ENCODE data around the gene P2RX1. TPM values are rescaled to one million over a fixed set of nuclear protein-coding genes. Genes with fewer than 3 reads are reported as not detected.

P2RX1 gene
- total RNA-seq (2014; rRNA removed; shearing (Covaris generic)), result 0.10 and 0.33 TPM in 2 replicates

DNA sequence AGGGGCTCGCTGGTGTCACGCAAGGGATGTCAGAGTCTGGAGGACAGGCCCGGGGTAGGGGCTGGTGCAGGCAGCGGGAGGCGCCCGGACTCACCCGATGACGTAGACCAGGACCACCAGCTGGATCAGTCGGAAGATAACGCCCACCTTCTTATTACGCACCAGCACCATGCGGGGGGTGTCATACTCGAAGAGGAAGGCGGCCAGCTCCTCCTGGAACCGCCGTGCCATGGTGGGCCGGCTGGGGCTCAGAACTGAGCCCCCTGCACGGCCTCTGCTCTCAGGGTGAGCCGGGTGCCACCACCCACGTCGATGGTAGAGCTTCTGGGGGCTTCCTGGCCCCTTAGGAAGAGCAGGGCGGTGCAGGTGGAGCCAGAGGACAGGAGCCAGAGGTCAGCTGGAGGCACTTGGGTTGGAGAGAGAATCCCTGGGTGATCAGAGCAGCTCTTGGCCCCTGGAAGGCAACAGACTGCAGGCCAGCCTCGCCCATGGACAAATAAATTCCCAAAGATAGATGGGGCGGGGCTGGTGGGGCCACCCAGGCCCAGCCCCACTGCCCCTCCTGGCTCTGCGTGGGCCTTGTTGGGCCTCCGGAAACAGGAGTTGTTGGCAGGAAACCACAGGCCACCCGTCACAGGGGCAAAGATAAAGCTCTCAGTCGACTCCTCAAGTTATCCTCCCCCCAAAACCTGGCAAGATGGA, at the start of gene P2RX1:
Gene P2RX1 (minus strand): TSS at position 471 of the 702 bp plus-strand sequence. CDS start 240 bp downstream, at position 231.
- Histone ChIP-seq H3K36me3 (replicated peaks; ENCODE audit: control insufficient read depth, insufficient read depth, low read length) (no peaks in the 10 kb centered on the region), H3K4me3 (ENCODE audit: insufficient read depth, low read depth, low read length) (no peak within 1 kb of the TSS), H3K27me3 (ENCODE audit: control insufficient read depth, insufficient read depth, low read length) (no peaks in the 10 kb centered on the region)
- DNase-seq, result peak; percentile 48

DNA sequence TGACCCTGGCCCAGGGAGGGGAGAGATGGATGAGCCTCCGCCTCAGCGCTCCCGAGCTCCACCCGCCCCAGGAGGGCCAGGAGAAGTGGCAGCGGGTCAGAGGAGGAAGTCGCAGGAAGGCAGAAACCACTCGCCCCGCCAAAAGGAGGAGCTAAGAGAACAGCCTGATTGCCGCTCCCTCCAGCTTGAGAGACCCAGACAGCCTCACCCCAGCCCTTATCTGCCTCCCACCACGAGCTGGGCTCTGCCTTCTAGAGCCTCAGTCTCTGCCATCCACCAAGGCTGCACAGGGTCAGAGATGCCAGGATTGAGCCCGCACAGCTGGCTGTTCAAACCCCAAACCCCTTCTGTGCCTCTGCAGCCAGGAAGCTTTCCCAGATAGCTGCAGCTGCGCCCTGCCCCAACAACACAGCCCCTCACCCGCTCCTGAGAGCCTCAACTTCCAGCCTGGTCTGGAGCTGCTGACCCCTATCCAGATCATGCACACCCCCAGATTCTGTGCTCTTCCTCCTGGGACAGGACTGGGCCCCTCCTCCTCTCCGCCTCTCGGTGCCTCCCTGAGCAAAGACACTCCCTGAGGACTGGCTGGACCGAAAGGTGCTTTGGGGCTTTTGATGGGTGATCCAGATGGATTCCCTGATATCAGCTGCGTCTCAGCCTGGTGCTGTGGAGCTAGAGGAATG, 49.0 kb upstream of the P2RX1 start:
- peaks cover 26% of the 10 kb centered on the region for H3K27me3 ChIP-seq (ENCODE audit: control insufficient read depth, insufficient read depth, low read length)
- H3K4me3 ChIP-seq (ENCODE audit: insufficient read depth, low read depth, low read length), result peak overlapping the region; percentile 57
- DNase-seq, result peak; percentile 92
- H3K36me3 ChIP-seq (replicated peaks; ENCODE audit: control insufficient read depth, insufficient read depth, low read length), result no peaks in the 10 kb centered on the region

DNA sequence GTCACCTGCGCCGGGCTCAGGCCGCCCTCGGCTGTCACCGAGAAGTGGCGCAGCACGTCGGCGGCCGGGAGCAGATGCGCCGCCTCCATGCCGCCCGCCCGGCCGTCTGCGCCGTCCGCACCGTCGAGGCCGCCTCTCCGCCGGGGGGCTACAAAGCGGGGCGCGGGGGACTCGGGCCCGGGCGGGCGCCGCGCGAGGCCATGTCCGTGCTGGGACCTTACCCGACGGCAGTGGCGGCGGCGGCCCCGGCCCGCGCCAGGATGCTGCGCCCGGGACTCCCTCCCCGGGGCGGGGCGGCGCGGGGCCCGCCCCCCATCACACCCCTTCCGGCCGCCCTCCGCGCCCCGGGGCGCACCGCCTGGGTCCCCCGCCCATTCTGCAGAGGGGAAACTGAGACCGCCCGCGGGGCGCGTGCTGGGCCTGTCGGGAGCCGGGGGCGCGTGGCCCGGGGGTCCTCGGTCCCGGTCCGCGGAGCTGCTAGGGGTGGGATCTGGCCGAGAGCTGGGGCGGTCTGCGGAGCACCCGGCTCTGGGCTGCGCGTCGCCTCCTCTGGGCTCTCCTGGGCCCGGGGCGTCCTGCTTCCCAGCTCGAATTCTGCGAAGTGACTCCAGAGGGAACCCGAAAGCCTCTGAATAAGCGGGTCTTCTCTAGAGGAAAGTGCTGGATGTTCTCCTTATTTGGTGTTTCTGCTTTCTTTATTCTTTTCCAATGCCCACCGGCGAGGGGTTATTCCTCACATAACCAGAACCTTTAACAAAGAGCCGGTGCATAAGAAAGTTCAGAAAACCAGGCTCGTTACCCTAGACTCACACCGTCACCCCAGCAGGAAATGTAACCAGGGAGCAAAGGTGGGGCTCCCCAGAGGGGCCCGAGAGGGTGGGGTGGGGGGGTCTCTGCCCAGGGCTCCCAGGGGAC, 48.2 kb upstream of the P2RX1 start, which contains the start of gene ATP2A3:
Gene ATP2A3 (minus strand): TSS at position 235 of the 915 bp plus-strand sequence. CDS start 146 bp downstream, at position 89.
- peak within 1 kb of the TSS; percentile 57 for H3K4me3 ChIP-seq (ENCODE audit: insufficient read depth, low read depth, low read length)
- DNase-seq, result peak; percentile 89
- no peaks in the 10 kb centered on the region for H3K36me3 ChIP-seq (replicated peaks; ENCODE audit: control insufficient read depth, insufficient read depth, low read length)
- peaks cover 26% of the 10 kb centered on the region for H3K27me3 ChIP-seq (ENCODE audit: control insufficient read depth, insufficient read depth, low read length)

DNA sequence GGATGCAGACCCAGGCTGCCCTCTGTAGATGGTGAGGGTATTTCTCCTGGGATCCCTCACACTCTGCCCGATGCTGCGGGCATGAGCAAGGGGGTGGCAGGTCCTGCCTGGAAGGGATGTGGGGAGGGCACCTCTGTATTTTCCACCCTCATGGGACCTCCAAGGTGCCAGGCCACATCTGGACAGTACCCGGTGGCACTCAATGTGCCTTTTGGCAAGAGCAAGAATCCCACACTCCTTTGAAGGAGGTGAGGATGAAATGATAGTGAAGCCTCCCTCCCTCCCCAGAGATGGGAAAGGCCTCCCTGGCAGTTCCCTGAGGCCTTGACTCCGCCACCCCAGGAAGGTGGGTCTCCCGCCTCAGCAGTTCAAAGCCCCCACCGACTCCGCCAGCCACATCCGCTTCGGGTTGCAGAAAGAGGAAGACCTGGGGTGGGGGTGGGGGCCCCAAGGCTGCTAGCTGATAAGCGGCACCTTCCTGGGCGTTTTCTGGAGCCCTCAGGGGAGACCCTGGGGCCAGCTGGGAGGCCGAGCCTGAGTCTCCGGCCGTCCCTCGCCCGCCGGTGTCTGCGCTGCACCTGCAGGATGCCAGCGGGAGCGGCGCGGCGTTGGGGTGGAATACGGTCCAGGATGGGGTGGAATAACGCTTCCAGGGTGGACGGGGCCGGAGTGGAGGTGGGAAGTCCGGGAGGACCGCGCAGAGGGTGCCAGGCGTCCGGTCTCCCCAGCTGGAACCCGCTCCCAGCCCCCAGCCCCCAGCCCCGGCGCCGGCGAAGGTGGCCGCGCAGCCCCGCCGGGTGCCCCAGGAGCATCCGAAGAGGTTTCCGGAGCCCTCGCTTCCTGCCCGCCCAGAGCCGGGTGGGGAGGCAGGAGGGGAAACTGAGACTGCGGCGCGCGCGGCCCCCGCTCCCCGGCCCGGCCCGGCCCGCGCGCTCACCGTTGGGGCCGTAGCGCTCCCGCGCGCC, 47.3 kb upstream of the P2RX1 start:
- Histone ChIP-seq H3K4me3 (ENCODE audit: insufficient read depth, low read depth, low read length) (peak overlapping the region; percentile 57), H3K27me3 (ENCODE audit: control insufficient read depth, insufficient read depth, low read length) (peaks cover 26% of the 10 kb centered on the region), H3K36me3 (replicated peaks; ENCODE audit: control insufficient read depth, insufficient read depth, low read length) (no peaks in the 10 kb centered on the region)
- peak; percentile 86 for DNase-seq

DNA sequence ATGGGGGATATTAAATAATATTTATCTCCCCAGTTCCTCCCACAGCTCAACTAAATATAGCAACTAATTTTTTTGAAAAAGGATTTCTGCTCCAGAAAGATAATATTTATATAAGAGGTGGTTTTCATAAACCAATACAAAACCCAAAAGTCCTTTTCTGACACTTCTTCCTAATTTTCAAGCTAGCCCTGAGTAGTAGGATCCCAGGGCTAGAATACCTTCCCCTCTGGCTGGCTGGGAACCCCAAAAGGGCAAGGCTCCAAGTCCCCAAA, 46.6 kb upstream of the P2RX1 start:
- no peaks in the 10 kb centered on the region for H3K36me3 ChIP-seq (replicated peaks; ENCODE audit: control insufficient read depth, insufficient read depth, low read length)
- H3K27me3 ChIP-seq (ENCODE audit: control insufficient read depth, insufficient read depth, low read length), result peaks cover 26% of the 10 kb centered on the region
- H3K4me3 ChIP-seq (ENCODE audit: insufficient read depth, low read depth, low read length), result no peak overlapping the region
- no peak for DNase-seq

DNA sequence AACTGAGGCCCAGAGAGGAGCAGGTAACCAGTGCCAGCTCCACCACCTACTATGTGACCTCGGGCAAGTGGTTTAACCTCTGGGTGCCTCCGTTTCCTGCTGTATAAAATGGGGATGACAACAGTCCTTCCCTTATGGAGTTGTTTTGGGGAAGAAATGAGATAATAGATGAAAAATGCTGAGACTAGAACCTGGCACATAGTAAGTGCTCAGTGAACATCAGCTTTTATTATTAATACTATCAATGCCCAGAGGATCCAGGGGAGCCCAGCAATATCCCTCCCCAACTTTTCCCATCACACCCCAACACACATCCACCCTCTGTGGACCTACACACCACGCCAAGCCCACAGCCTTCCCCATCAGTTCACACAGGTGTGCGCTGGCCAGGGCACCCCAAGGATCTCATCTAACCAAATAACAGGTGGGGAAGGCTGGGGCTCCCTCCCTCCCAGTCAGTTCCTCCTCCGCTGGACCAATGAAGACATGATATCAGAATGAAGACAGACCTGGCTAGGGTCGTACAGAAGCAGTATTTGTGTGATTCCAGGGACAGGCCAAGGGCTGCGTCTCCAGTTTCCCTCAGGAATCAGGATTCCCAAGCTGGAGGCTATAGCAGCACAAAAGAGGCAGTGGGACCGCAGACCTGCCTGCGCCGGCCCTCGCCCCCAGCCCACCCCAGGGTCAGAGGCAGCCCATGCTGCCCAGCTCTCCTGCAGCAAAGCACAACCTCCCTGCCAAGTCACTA, 46.1 kb upstream of the P2RX1 start:
- H3K36me3 ChIP-seq (replicated peaks; ENCODE audit: control insufficient read depth, insufficient read depth, low read length), result no peaks in the 10 kb centered on the region
- peaks cover 26% of the 10 kb centered on the region for H3K27me3 ChIP-seq (ENCODE audit: control insufficient read depth, insufficient read depth, low read length)
- H3K4me3 ChIP-seq (ENCODE audit: insufficient read depth, low read depth, low read length), result no peak overlapping the region
- DNase-seq, result peak; percentile 52

DNA sequence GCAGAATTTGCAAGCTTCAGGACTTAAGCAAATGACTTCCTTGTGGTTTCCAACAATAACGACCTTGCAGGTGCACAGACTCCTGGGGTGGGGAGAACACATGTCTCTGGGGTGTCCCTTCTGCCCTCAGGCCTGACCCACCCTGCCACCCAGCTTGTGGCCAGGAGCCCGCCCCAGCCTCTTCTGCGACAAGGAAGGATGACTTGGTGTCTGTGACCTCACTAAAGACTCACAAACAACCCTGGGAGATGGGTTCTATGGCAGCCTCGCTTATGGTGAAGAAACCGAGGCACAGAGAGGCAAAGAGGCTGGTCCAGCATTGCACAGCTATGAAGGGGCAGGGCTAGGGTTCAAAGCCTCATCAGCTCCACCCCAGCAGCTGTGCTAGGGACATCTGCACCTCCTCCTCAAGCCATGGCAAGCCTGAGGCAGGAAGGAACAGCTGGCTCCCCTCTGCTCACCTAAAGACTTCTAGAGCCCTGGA, 45.3 kb upstream of the P2RX1 start:
- Histone ChIP-seq H3K27me3 (ENCODE audit: control insufficient read depth, insufficient read depth, low read length) (peaks cover 26% of the 10 kb centered on the region), H3K4me3 (ENCODE audit: insufficient read depth, low read depth, low read length) (no peak overlapping the region), H3K36me3 (replicated peaks; ENCODE audit: control insufficient read depth, insufficient read depth, low read length) (no peaks in the 10 kb centered on the region)
- DNase-seq, result no peak

DNA sequence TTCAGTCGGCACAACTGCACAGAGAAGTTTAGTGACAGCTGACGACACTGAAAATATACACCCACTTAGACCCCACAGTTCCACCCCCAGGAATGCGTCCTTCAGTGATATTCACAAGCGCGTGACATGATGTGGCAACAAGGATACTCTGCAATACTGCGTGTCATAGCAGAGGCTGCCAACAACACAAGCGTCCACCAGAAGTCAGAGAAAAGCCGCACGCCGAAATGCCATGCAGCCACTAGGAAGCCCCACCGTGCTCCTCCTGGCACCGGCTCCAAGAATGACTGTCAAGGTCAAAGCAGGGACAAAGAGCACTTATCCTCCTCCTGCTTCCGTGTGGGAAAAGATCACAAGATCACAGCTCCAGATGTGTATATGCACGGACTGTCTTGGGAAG, 44.5 kb upstream of the P2RX1 start:
- Histone ChIP-seq H3K4me3 (ENCODE audit: insufficient read depth, low read depth, low read length) (no peak overlapping the region), H3K36me3 (replicated peaks; ENCODE audit: control insufficient read depth, insufficient read depth, low read length) (no peaks in the 10 kb centered on the region), H3K27me3 (ENCODE audit: control insufficient read depth, insufficient read depth, low read length) (peaks cover 26% of the 10 kb centered on the region)
- DNase-seq, result no peak

DNA sequence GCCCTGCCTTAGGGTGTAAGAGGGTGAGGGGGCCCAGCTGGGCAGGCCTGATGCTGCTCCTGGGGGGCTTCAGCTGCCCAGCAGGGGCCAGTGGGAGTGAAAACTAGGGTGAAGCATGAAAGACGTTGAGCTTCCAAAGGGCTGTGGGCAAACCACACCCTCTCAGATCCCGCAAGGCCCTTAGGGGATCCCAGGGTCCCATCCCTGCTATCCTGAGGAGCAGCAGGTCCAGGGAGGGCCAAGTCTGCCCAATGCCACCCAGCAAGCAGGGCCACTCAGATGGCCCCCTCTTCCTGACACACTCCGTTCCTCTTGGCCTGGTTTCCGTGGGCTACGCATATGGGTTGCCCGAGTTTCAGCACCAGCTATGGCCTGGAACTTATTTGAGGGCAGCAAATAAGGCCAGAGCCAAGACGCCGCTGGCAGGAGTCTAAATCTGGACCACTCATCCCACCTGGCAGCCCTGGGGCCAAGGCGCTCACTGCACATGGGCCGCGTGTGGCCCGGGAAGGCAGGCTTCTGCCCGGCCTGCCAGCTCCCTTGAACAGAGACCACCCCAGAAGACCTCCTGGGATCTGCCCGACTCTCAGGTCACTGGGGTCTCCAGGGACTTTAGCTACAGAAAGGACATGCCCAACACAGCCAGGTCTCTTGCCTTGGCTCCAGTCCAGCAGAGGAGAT, 43.8 kb upstream of the P2RX1 start:
- Histone ChIP-seq H3K4me3 (ENCODE audit: insufficient read depth, low read depth, low read length) (no peak overlapping the region), H3K27me3 (ENCODE audit: control insufficient read depth, insufficient read depth, low read length) (peaks cover 24% of the 10 kb centered on the region), H3K36me3 (replicated peaks; ENCODE audit: control insufficient read depth, insufficient read depth, low read length) (no peaks in the 10 kb centered on the region)
- no peak for DNase-seq

DNA sequence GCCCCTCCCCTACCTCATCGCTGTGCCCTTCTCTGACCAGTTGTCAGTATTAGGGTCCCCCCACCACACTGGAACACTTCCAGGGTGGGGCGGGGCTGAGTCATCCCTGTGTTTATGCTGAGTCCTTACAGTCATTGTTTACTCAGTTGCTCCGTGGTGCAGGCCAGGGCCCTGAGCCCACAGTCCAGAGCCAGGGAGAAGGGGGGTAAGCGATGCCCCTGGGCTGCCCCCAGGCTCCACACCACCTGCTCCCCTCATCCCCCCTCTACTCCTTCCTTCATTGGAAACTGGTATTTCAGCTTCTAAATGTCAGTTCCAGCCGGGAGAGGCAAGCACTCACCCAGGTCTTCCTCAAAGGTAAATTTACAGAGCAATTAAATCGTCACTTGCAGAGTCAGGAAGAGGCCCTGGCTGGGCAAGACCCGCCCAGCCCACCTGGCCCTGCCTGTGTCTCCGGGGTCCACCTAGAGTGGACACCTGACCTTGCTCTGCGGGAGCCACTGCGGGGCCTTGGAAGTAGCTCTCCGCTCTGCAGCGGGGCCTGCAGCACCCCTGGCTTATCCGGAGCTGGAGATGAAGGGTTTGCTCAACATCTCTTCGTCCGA, 43.1 kb upstream of the P2RX1 start:
- Histone ChIP-seq H3K4me3 (ENCODE audit: insufficient read depth, low read depth, low read length) (no peak overlapping the region), H3K36me3 (replicated peaks; ENCODE audit: control insufficient read depth, insufficient read depth, low read length) (no peaks in the 10 kb centered on the region), H3K27me3 (ENCODE audit: control insufficient read depth, insufficient read depth, low read length) (peaks cover 20% of the 10 kb centered on the region)
- no peak for DNase-seq

DNA sequence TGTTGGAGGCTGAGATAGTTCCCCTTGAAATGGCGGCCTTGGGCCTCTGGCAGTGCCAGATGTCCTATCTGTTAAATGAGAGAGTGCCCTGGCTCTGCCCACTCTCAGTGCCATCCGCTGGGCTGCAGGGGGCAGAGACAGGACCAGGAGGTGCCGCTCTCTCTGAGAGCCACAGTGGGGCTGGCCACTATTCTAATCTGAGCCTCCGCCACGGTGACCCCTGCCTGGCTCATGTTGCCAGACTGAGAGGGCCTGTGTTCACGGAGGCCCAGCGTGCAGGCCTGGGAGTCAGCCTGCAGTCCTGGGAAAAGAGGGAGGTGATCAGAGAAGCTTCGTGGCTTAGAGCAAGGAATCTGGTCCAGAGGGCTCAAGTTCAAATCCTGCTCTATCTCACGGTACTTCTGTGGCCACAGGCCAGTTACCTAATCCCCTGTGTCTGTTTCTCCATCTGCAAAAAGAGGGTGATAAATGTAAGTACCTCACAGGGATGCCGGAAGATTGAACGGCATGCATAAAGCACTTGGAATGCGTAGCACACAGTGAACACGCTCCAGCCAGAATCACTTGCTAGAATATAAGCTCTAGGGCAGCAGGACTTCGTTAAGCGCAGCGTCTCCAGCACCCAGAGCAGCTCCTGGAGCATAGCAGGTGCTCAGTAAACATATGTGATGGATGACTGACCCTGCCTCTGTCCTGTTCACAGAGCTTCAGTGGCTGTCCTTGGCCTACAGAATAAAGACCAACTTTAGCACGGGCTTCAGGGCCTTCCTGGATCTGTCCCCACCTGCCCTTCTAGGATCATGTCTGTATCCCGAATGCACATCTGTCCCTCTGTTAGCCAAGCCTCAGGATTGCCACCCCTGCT, 41.7 kb upstream of the P2RX1 start:
- Histone ChIP-seq H3K36me3 (replicated peaks; ENCODE audit: control insufficient read depth, insufficient read depth, low read length) (no peaks in the 10 kb centered on the region), H3K27me3 (ENCODE audit: control insufficient read depth, insufficient read depth, low read length) (peaks cover 8% of the 10 kb centered on the region), H3K4me3 (ENCODE audit: insufficient read depth, low read depth, low read length) (no peak overlapping the region)
- peak; percentile 51 for DNase-seq

DNA sequence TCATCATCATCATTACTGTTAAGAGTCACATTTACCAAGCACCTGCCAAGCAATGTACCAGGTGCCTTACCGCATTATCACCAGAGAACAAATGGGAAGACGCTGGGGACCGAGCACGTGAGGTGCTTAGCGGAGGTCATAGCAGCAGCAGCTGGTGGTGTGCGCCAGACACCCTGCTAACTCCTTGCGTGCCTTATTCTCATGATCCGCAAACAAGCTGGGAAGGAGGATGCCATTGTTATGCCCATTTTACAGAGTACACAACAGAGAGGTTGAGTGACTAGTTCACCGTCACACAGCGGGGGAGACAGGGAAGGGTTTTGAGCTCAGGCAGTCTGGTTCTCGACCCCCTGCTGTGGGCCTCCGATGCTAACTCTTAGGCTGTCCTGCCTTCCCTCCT, 40.7 kb upstream of the P2RX1 start:
- Histone ChIP-seq H3K27me3 (ENCODE audit: control insufficient read depth, insufficient read depth, low read length) (no peaks in the 10 kb centered on the region), H3K36me3 (replicated peaks; ENCODE audit: control insufficient read depth, insufficient read depth, low read length) (no peaks in the 10 kb centered on the region), H3K4me3 (ENCODE audit: insufficient read depth, low read depth, low read length) (no peak overlapping the region)
- no peak for DNase-seq

Measured in H7 (cell line).